ENCODE data around the gene OR4C15. TPM values are rescaled to one million over a fixed set of nuclear protein-coding genes. Genes with fewer than 3 reads are reported as not detected.

OR4C15 gene
- total RNA-seq (not detected in 2 replicates), polyA plus RNA-seq (not detected in 2 replicates)

DNA sequence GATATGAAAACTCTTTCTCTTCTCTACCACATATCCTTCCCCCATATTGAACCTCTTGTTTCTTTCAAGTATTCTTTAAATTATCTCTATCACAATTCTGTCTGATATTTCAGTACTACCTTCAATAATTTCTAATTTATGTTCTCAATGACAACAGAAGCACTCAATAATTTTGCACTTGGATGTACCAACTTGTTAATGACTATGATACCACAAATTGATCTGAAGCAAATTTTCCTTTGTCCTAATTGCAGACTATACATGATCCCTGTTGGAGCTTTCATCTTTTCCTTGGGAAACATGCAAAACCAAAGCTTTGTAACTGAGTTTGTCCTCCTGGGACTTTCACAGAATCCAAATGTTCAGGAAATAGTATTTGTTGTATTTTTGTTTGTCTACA lies at the start of gene OR4C15:
OR4C15 (plus strand) TSS at position 301 of the 400 bp plus-strand sequence; CDS start at position 301, 0 bp downstream.
- Histone ChIP-seq H3K4me1 (ENCODE audit: low read depth) (no peaks in the 10 kb centered on the region), H3K9me3 (ENCODE audit: low read depth) (peaks cover 5% of the 10 kb centered on the region)

DNA sequence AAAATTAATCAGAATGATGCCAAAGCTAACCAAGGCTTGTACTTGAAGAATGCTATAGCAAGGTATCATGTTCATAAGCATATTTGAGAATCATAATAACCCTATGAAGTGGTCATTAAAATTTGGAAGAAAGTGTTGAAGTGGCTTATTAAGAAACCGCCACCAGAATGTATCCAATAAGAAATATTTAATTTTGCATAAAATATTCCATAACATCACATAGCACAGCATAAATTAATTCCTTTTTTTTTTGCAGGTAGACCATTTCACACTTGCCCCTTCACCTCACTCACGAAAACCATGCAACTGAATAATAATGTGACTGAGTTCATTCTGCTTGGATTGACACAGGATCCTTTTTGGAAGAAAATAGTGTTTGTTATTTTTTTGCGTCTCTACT lies 17.6 kb downstream of the OR4C15 start, which contains the start of gene OR4C16:
OR4C16 (plus strand) TSS at position 301 of the 400 bp plus-strand sequence; CDS start at position 301, 0 bp downstream.
- H3K27ac ChIP-seq, result no peak within 1 kb of the TSS
- no peaks in the 10 kb centered on the region for H3K36me3 ChIP-seq
- H3K9me3 ChIP-seq (ENCODE audit: low read depth), result peaks cover 5% of the 10 kb centered on the region

More for the DNA sequence above, at the start of gene OR4C15:
- Histone ChIP-seq H3K36me3 (no peaks in the 10 kb centered on the region), H3K4me3 (no peak within 1 kb of the TSS), H3K27me3 (no peaks in the 10 kb centered on the region), H3K27ac (no peak within 1 kb of the TSS)
- TF ChIP-seq, protein P1, sequence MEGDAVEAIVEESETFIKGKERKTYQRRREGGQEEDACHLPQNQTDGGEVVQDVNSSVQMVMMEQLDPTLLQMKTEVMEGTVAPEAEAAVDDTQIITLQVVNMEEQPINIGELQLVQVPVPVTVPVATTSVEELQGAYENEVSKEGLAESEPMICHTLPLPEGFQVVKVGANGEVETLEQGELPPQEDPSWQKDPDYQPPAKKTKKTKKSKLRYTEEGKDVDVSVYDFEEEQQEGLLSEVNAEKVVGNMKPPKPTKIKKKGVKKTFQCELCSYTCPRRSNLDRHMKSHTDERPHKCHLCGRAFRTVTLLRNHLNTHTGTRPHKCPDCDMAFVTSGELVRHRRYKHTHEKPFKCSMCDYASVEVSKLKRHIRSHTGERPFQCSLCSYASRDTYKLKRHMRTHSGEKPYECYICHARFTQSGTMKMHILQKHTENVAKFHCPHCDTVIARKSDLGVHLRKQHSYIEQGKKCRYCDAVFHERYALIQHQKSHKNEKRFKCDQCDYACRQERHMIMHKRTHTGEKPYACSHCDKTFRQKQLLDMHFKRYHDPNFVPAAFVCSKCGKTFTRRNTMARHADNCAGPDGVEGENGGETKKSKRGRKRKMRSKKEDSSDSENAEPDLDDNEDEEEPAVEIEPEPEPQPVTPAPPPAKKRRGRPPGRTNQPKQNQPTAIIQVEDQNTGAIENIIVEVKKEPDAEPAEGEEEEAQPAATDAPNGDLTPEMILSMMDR (IDR thresholded peaks at IDR 0.05; ENCODE audit: low read depth, low read length), result no peak
- DNase-seq (ENCODE audit: low read depth in 1 of 2, low spot score in 1 of 2), result no peak

DNA sequence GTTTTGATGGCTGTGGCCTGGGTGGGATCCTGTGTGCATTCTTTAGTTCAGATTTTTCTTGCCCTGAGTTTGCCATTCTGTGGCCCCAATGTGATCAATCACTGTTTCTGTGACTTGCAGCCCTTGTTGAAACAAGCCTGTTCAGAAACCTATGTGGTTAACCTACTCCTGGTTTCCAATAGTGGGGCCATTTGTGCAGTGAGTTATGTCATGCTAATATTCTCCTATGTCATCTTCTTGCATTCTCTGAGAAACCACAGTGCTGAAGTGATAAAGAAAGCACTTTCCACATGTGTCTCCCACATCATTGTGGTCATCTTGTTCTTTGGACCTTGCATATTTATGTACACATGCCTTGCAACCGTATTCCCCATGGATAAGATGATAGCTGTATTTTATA lies 18.3 kb downstream of the OR4C15 start:
- Histone ChIP-seq H3K4me1 (ENCODE audit: low read depth) (no peaks in the 10 kb centered on the region), H3K9me3 (ENCODE audit: low read depth) (peaks cover 5% of the 10 kb centered on the region), H3K27me3 (no peaks in the 10 kb centered on the region), H3K4me3 (no peak overlapping the region), H3K36me3 (no peaks in the 10 kb centered on the region), H3K27ac (no peak overlapping the region)
- DNase-seq (ENCODE audit: low read depth in 1 of 2, low spot score in 1 of 2), result no peak
- TF ChIP-seq, protein P1 (IDR thresholded peaks at IDR 0.05; ENCODE audit: low read depth, low read length), result no peak

More for the DNA sequence above, 17.6 kb downstream of the OR4C15 start, which contains the start of gene OR4C16:
- Histone ChIP-seq H3K4me1 (ENCODE audit: low read depth) (no peaks in the 10 kb centered on the region), H3K4me3 (no peak within 1 kb of the TSS), H3K27me3 (no peaks in the 10 kb centered on the region)
- no peak for DNase-seq (ENCODE audit: low read depth in 1 of 2, low spot score in 1 of 2)
- TF ChIP-seq, protein P1 (IDR thresholded peaks at IDR 0.05; ENCODE audit: low read depth, low read length), result no peak

Other genes starting within 250 kb of the OR4C15 start
- gene OR4A16, start 211.3 kb upstream of the OR4C15 start, total RNA-seq, result not detected in 2 replicates
- not detected in 2 replicates for gene OR4A16, start 211.3 kb upstream of the OR4C15 start, polyA plus RNA-seq
- not detected in 2 replicates for gene OR4A15, start 186.5 kb upstream of the OR4C15 start, total RNA-seq
- not detected in 2 replicates for gene OR4A15, start 186.5 kb upstream of the OR4C15 start, polyA plus RNA-seq
- not detected in 2 replicates for gene OR4C16, start 17.7 kb downstream of the OR4C15 start, total RNA-seq
- not detected in 2 replicates for gene OR4C16, start 17.7 kb downstream of the OR4C15 start, polyA plus RNA-seq
- not detected in 2 replicates for gene OR4C11, start 53.2 kb downstream of the OR4C15 start, total RNA-seq
- gene OR4C11, start 53.2 kb downstream of the OR4C15 start, polyA plus RNA-seq, result not detected in 2 replicates
- not detected in 2 replicates for gene OR4P4, start 80.6 kb downstream of the OR4C15 start, total RNA-seq
- gene OR4P4, start 80.6 kb downstream of the OR4C15 start, polyA plus RNA-seq, result not detected in 2 replicates
- gene OR4S2, start 93.9 kb downstream of the OR4C15 start, total RNA-seq, result not detected in 2 replicates
- gene OR4S2, start 93.9 kb downstream of the OR4C15 start, polyA plus RNA-seq, result not detected in 2 replicates
- gene OR4C6, start 107.7 kb downstream of the OR4C15 start, total RNA-seq, result not detected in 2 replicates
- gene OR4C6, start 107.7 kb downstream of the OR4C15 start, polyA plus RNA-seq, result not detected in 2 replicates
- gene OR5D13, start 219.0 kb downstream of the OR4C15 start, total RNA-seq, result not detected in 2 replicates
- not detected in 2 replicates for gene OR5D13, start 219.0 kb downstream of the OR4C15 start, polyA plus RNA-seq
- gene OR5D14, start 241.1 kb downstream of the OR4C15 start, total RNA-seq, result not detected in 2 replicates
- not detected in 2 replicates for gene OR5D14, start 241.1 kb downstream of the OR4C15 start, polyA plus RNA-seq

All from cardiac muscle cell (in vitro differentiated cells and primary cell).